ENCODE data around the gene ZNF316.

ZNF316 gene

GRCh38 chr7:6691103-6691502 lies 54.0 kb downstream of the ZNF316 start:
- no peak for DNase-seq (ENCODE audit: low spot score)

GRCh38 chr7:6691609-6692106 lies 54.5 kb downstream of the ZNF316 start:
- no peak for DNase-seq (ENCODE audit: low spot score)

GRCh38 chr7:6700793-6701192 lies 63.7 kb downstream of the ZNF316 start:
- no peak for DNase-seq (ENCODE audit: low spot score)

DNA sequence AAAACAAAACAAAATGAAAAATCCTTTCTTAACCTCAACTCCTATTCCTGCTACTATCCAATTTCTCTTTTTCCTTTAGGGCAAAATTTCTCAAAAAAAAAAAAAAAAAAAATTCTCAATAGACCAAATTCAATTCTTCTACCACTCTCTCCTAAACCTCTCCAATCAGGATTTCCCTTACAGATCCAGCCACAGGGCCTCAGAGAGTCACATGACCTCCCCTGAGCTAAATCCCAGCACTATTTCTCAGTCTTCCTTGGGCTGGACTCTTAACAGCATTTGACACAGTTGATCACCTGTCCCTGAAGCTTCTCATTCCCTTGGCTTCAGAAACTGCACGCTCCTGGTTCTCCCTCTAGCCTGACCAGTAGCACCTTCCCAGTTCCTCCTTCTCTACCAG lies 64.7 kb downstream of the ZNF316 start:
- DNase-seq (ENCODE audit: low spot score): no peak
